AG04450 (cell line): ENCODE measurements around the gene MOCOS. TPM values are rescaled to one million over a fixed set of nuclear protein-coding genes. Genes with fewer than 3 reads are reported as not detected.
A peak's percentile ranks its signal among the peaks of the same experiment; 100 is the strongest.

ENCODE experiments used
- CTCF ChIA-PET: fragments of 300-600, 350-600 bp; formaldehyde crosslinking; extraction: SDS; loops from one replicate; lab custom pipeline; 2022; ENCODE audit warnings: antibody characterized with exemption, inconsistent platforms; lab: Charles Lee
- POLR2A ChIA-PET: fragments of 350-600 bp; formaldehyde crosslinking; extraction: SDS; loops from one replicate; lab custom pipeline; 2021; ENCODE audit warnings: antibody characterized with exemption, inconsistent platforms; lab: Yijun Ruan, JAX
- DNase-seq: peaks from one replicate; pipeline ENCODE4 v3.0.0-alpha.2; 2011; ENCODE audit warnings: low read depth, low spot score
- H3K27ac ChIP-seq: one replicate; pipeline ENCODE4 v1.5.1; 2012; ENCODE audit warnings: low read depth, low read length, control low read depth
- H3K27me3 ChIP-seq: one replicate; pipeline ENCODE4 v1.6.0; 2012; ENCODE audit warnings: low read length; ENCODE audit not compliant: control insufficient read depth, insufficient read depth
- H3K4me3 ChIP-seq: 2 replicates; pipeline ENCODE4 v1.5.1; 2011; ENCODE audit warnings: mild to moderate bottlenecking, low read depth, low read length, control low read depth
- H3K9me3 ChIP-seq: 2 replicates; pipeline ENCODE4 v1.5.1; 2012; ENCODE audit warnings: low read length; ENCODE audit not compliant: control insufficient read depth, insufficient read depth
- polyA plus RNA-seq: library from polyadenylated mRNA; depleted of rRNA; stranded (reverse); fragments of >200 nt; gene quantifications from 2 replicates; pipeline ENCODE4 v1.2.3, GENCODE V29; 2011
- TF ChIP-seq, protein P1 (sequence below): IDR thresholded peaks from 2 replicates; pipeline ENCODE4 v1.5.1; 2011; ENCODE audit warnings: low read depth, low read length, control low read depth, inconsistent platforms

The MOCOS gene
- polyA plus RNA-seq, 1 experiment, result 5.1 TPM

DNA sequence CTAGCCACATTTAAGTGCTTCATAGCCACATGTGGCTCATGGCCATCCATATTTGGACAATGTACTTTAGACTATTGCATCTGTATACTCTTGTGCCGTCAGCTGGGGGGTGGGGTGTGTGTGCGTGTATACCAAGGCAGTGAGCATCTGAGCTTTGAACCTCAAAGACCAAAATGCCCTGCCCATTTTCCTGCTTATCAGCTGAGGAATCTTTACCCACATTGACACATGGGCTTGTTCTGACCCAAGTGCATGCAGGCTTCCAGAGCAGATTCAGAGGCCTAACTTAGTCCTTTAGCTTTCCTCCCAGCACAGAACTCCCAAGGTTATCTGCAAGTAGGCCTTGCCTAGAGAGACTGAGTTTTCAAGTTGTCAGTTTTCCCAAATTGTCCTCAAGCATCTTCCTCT lies 11.1 kb upstream of the MOCOS start:
- ChIA-PET CTCF (interaction anchor here (0.7 kb wide), 1 partner anchor 158 kb away, joined by 3 read pairs; no protein-coding TSS in a partner anchor), POLR2A (no interaction called here)
- Histone ChIP-seq H3K4me3 (no peak overlapping the region), H3K27me3 (no peaks in the 10 kb centered on the region), H3K9me3 (no peaks in the 10 kb centered on the region), H3K27ac (no peak overlapping the region)
- DNase-seq, result no peak
- TF ChIP-seq, protein P1, sequence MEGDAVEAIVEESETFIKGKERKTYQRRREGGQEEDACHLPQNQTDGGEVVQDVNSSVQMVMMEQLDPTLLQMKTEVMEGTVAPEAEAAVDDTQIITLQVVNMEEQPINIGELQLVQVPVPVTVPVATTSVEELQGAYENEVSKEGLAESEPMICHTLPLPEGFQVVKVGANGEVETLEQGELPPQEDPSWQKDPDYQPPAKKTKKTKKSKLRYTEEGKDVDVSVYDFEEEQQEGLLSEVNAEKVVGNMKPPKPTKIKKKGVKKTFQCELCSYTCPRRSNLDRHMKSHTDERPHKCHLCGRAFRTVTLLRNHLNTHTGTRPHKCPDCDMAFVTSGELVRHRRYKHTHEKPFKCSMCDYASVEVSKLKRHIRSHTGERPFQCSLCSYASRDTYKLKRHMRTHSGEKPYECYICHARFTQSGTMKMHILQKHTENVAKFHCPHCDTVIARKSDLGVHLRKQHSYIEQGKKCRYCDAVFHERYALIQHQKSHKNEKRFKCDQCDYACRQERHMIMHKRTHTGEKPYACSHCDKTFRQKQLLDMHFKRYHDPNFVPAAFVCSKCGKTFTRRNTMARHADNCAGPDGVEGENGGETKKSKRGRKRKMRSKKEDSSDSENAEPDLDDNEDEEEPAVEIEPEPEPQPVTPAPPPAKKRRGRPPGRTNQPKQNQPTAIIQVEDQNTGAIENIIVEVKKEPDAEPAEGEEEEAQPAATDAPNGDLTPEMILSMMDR, result no peak

DNA sequence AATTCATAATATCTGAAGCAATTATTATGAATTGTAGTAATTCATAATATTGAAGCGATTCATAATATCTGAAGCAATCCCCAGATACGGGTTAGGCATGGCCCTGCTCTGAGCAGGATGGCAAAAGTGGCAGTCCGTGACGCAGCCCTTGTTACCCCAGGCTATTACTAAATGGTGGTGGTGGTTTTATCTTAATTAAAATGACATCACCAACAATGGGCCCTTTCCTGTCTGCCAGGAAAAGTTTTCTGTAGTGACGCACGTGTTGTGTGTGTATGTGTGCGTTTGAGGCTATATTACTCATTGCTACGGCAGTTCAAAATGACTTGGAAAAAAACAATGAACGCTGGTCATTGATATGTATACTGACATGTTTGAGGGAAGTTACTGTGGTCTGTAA lies 10.6 kb upstream of the MOCOS start:
- Histone ChIP-seq H3K4me3 (no peak overlapping the region), H3K27me3 (no peaks in the 10 kb centered on the region), H3K9me3 (no peaks in the 10 kb centered on the region), H3K27ac (no peak overlapping the region)
- ChIA-PET POLR2A (no interaction called here), CTCF (interaction anchor here (0.7 kb wide), 1 partner anchor 159 kb away, joined by 3 read pairs; no protein-coding TSS in a partner anchor)
- TF ChIP-seq, protein P1, result no peak
- DNase-seq, result no peak

DNA sequence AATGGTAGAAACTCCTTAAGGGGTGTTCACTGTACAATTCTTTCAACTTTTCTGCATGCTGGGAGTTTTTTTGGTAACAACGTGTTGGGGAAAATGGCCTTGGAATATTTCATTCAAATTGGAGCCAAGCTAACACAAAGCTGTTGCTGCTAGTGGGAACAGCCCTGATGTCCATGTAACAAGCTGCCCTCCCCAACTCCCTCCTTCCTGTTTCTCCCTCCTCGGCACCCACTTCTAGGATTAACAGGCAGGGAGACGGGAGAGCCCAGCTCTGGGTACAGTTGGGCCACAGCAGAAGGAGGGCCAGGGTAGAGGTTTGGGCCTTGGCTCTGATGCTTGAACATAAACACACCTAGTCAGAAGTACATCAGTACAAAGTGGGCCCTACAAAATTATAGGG lies 9.4 kb upstream of the MOCOS start:
- Histone ChIP-seq H3K4me3 (no peak overlapping the region), H3K9me3 (no peaks in the 10 kb centered on the region), H3K27me3 (no peaks in the 10 kb centered on the region), H3K27ac (no peak overlapping the region)
- no peak for DNase-seq
- TF ChIP-seq, protein P1, result no peak
- CTCF ChIA-PET, result no interaction called here
- POLR2A ChIA-PET, result no interaction called here

DNA sequence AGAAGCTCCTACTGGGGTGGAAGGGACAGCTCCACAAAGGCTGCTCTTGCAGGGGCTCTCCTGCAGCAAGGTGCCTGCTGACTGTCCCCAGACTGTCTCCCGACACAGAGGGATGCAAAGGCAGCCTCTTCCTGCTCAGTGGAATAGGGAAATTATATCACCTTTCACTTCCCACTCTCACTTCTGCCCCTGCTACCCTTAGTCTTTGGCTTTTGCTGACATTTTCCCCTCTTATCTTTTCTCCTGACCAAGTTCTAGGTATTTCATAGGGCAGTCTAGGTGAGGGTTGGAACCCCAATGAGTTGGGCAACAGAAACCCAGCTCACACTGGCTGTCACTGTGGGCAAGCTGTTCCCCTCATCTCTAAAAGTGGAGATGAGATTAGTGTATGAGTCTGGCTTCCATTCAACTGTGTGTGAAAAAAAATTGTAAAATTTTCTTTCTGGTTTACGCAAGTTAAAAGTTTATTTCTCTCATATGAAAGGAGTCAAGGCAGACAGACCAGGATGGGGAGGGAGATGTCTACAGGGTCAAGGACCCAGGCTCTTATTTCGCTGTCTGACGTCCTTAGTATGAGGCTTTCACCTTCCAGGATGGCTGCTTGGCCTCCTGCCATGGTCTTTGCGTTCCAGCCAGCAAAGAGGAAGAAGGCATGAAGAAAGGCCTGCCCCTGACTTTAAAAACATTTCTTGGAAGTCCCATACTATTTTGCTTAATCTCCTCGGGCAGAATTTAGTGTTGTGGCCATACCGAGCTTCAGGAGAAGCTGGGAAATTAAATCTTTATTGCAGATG lies 7.5 kb upstream of the MOCOS start:
- H3K9me3 ChIP-seq, result no peaks in the 10 kb centered on the region
- no peak overlapping the region for H3K4me3 ChIP-seq
- TF ChIP-seq, protein P1, result no peak
- peak; percentile 78 for DNase-seq
- H3K27me3 ChIP-seq, result no peaks in the 10 kb centered on the region
- peak overlapping the region; percentile 77 for H3K27ac ChIP-seq
- ChIA-PET POLR2A (interaction anchor here (0.6 kb wide), 1 partner anchor 549 kb away, joined by 3 read pairs; no protein-coding TSS in a partner anchor), CTCF (no interaction called here)

DNA sequence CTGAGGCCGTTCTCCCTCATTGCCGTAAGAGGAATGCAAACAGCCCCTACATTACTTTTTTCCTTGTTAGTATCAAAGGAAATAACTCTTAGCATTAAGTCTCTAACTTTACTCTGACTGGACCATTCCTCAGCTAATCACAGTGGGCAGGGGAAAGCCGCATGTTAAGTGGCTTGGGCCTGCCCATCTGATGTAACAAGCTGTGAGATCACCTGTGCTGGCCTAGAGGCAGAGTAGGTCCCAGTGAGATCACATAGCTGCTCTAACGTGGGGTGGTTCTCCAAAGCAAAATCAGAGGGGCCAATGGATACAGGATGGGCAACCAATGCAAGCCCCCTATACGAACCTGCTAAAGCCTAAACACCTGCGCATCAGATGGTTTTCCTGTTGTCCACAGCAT lies 5.9 kb upstream of the MOCOS start:
- POLR2A ChIA-PET, result interaction anchor here (1.1 kb wide), 1 partner anchor 42 kb away, joined by 3 read pairs; no protein-coding TSS in a partner anchor
- Histone ChIP-seq H3K27me3 (peaks cover 3% of the 10 kb centered on the region), H3K4me3 (no peak overlapping the region), H3K9me3 (no peaks in the 10 kb centered on the region), H3K27ac (no peak overlapping the region)
- TF ChIP-seq, protein P1, result no peak
- no peak for DNase-seq
- CTCF ChIA-PET, result no interaction called here
